ENCODE measurements around the gene ZNF777. TPM values are rescaled to one million over a fixed set of nuclear protein-coding genes. Genes with fewer than 3 reads are reported as not detected.

ZNF777 gene
- total and polyA plus RNA-seq, 2 experiments from 2014 or later, result 5.6 to 14.8 TPM

GRCh38 chr7:149422162-149422913 is 38.5 kb downstream of the ZNF777 start:
- TF ChIP-seq EZH2 (IDR thresholded peaks at IDR 0.05; ENCODE audit: borderline replicate concordance) (no peak), EZH2phosphoT487 (IDR thresholded peaks at IDR 0.05; ENCODE audit: low read depth, severe bottlenecking, unreplicated experiment) (no peak), CTCF (IDR thresholded peaks at IDR 0.05; ENCODE audit: poor library complexity) (peak; percentile 48)
- Histone ChIP-seq H3K4me2 (peak overlapping the region; percentile 92), H2AFZ (peak overlapping the region; percentile 98), H3K79me2 (no peaks in the 10 kb centered on the region), H3K9me3 (ENCODE audit: low read depth) (no peaks in the 10 kb centered on the region), H3K36me3 (replicated peaks; ENCODE audit: insufficient read depth, low read depth) (no peaks in the 10 kb centered on the region), H3K4me3 (peak overlapping the region; percentile 54), H4K20me1 (ENCODE audit: insufficient read depth, poor library complexity, severe bottlenecking) (no peaks in the 10 kb centered on the region), H3K9me2 (replicated peaks; ENCODE audit: insufficient read depth) (no peaks in the 10 kb centered on the region), H3K27ac (peak overlapping the region; percentile 74), H3K27me3 (no peaks in the 10 kb centered on the region), H3K4me1 (ENCODE audit: insufficient read depth) (peaks cover 4% of the 10 kb centered on the region)
- 14% methylated on average over 54 of the region's 68 CpGs for WGBS (ENCODE audit: low lambda C conversion rate, missing lambda C conversion rate)
- DNase-seq (ENCODE audit: low spot score), result peak; percentile 91

GRCh38 chr7:149420006-149420405 is 40.9 kb downstream of the ZNF777 start:
- no peaks in the 10 kb centered on the region for H3K9me2 ChIP-seq (replicated peaks; ENCODE audit: insufficient read depth)
- no peak for TF ChIP-seq EZH2phosphoT487 (IDR thresholded peaks at IDR 0.05; ENCODE audit: low read depth, severe bottlenecking, unreplicated experiment)
- TF ChIP-seq CTCF (IDR thresholded peaks at IDR 0.05; ENCODE audit: poor library complexity), result no peak
- no peak for TF ChIP-seq EZH2 (IDR thresholded peaks at IDR 0.05; ENCODE audit: borderline replicate concordance)
- no peaks in the 10 kb centered on the region for H3K36me3 ChIP-seq (replicated peaks; ENCODE audit: insufficient read depth, low read depth)
- H3K27me3 ChIP-seq, result no peaks in the 10 kb centered on the region
- H3K9me3 ChIP-seq (ENCODE audit: low read depth), result no peaks in the 10 kb centered on the region
- no peak overlapping the region for H3K27ac ChIP-seq
- no peaks in the 10 kb centered on the region for H4K20me1 ChIP-seq (ENCODE audit: insufficient read depth, poor library complexity, severe bottlenecking)
- no peak for DNase-seq (ENCODE audit: low spot score)
- peaks cover 4% of the 10 kb centered on the region for H3K4me1 ChIP-seq (ENCODE audit: insufficient read depth)
- WGBS (ENCODE audit: low lambda C conversion rate, missing lambda C conversion rate), result 80% methylated on average over 3 of the region's 3 CpGs
- H3K79me2 ChIP-seq, result no peaks in the 10 kb centered on the region
- no peak overlapping the region for H3K4me3 ChIP-seq
- H2AFZ ChIP-seq, result no peak overlapping the region
- no peak overlapping the region for H3K4me2 ChIP-seq

GRCh38 chr7:149415391-149416071 is 45.3 kb downstream of the ZNF777 start:
- 35% methylated on average over 26 of the region's 26 CpGs for WGBS (ENCODE audit: low lambda C conversion rate, missing lambda C conversion rate)

More at GRCh38 chr7:149415391-149416071, 45.3 kb downstream of the ZNF777 start:
- Histone ChIP-seq H3K36me3 (replicated peaks; ENCODE audit: insufficient read depth, low read depth) (no peaks in the 10 kb centered on the region), H3K27me3 (no peaks in the 10 kb centered on the region), H3K4me1 (ENCODE audit: insufficient read depth) (no peaks in the 10 kb centered on the region), H3K9me2 (replicated peaks; ENCODE audit: insufficient read depth) (no peaks in the 10 kb centered on the region), H3K27ac (peak overlapping the region; percentile 59), H3K4me3 (no peak overlapping the region), H2AFZ (peak overlapping the region; percentile 74), H3K79me2 (no peaks in the 10 kb centered on the region), H4K20me1 (ENCODE audit: insufficient read depth, poor library complexity, severe bottlenecking) (no peaks in the 10 kb centered on the region), H3K9me3 (ENCODE audit: low read depth) (no peaks in the 10 kb centered on the region), H3K4me2 (peak overlapping the region; percentile 73)
- TF ChIP-seq CTCF (IDR thresholded peaks at IDR 0.05; ENCODE audit: poor library complexity), result no peak
- no peak for TF ChIP-seq EZH2phosphoT487 (IDR thresholded peaks at IDR 0.05; ENCODE audit: low read depth, severe bottlenecking, unreplicated experiment)
- TF ChIP-seq EZH2 (IDR thresholded peaks at IDR 0.05; ENCODE audit: borderline replicate concordance), result no peak
- no peak for DNase-seq (ENCODE audit: low spot score)
